ENCODE measurements around the gene DPF1. TPM values are rescaled to one million over a fixed set of nuclear protein-coding genes. Genes with fewer than 3 reads are reported as not detected.

Gene DPF1
- total RNA-seq, 1 donor from 2014 or later: 12.6 TPM

GRCh38 chr19:38211766-38212165 is 12.3 kb downstream of the DPF1 start:
- TF ChIP-seq, protein P1, sequence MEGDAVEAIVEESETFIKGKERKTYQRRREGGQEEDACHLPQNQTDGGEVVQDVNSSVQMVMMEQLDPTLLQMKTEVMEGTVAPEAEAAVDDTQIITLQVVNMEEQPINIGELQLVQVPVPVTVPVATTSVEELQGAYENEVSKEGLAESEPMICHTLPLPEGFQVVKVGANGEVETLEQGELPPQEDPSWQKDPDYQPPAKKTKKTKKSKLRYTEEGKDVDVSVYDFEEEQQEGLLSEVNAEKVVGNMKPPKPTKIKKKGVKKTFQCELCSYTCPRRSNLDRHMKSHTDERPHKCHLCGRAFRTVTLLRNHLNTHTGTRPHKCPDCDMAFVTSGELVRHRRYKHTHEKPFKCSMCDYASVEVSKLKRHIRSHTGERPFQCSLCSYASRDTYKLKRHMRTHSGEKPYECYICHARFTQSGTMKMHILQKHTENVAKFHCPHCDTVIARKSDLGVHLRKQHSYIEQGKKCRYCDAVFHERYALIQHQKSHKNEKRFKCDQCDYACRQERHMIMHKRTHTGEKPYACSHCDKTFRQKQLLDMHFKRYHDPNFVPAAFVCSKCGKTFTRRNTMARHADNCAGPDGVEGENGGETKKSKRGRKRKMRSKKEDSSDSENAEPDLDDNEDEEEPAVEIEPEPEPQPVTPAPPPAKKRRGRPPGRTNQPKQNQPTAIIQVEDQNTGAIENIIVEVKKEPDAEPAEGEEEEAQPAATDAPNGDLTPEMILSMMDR (conservative IDR thresholded peaks at IDR 0.05): no peak
- H3K4me3 Mint-ChIP-seq: no peak overlapping the region
- peaks cover 6% of the 10 kb centered on the region for H3K36me3 Mint-ChIP-seq
- no peak overlapping the region for H3K27ac Mint-ChIP-seq
- peaks cover 17% of the 10 kb centered on the region for H3K27me3 Mint-ChIP-seq
- H3K9me3 Mint-ChIP-seq: no peaks in the 10 kb centered on the region
- DNase-seq (ENCODE audit: extremely low spot score, unreplicated experiment): no peak
- peaks cover 18% of the 10 kb centered on the region for H3K4me1 Mint-ChIP-seq (ENCODE audit: unreplicated experiment)

GRCh38 chr19:38211151-38211591 is 12.9 kb downstream of the DPF1 start:
- DNase-seq (ENCODE audit: extremely low spot score, unreplicated experiment): no peak
- TF ChIP-seq, protein P1 (conservative IDR thresholded peaks at IDR 0.05): peak; percentile 55
- H3K27me3 Mint-ChIP-seq: peaks cover 17% of the 10 kb centered on the region
- H3K4me3 Mint-ChIP-seq: peak overlapping the region; percentile 81
- H3K9me3 Mint-ChIP-seq: no peaks in the 10 kb centered on the region
- H3K4me1 Mint-ChIP-seq (ENCODE audit: unreplicated experiment): peaks cover 18% of the 10 kb centered on the region
- peaks cover 6% of the 10 kb centered on the region for H3K36me3 Mint-ChIP-seq
- H3K27ac Mint-ChIP-seq: no peak overlapping the region

DNA sequence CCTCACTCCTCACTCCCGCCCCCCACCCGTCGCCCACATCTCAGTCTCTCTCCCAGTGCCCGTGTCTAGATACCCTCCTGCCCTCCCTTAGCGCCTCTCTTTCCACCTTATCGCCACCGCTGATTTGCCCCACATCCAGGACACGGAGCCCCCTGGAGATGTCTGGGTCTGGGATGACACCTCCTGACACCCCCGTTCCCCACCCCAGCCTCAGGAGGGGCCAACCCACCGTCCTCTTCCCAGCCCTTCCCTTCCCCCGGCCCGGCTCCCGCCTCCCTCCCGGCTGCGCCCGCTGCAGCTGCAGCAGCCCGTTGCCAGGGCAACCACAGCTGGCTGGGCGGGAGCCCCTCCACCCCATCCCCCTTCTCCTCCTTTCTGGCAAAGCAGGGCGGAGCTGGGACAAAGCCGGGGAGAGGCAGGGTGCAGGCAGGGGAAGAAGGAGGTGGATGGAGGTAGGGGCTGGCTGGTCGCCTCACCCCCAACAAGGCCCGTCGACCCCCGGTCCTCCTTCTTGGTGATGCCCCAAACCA is 13.5 kb downstream of the DPF1 start:
- no peaks in the 10 kb centered on the region for H3K9me3 Mint-ChIP-seq
- peaks cover 6% of the 10 kb centered on the region for H3K36me3 Mint-ChIP-seq
- peak; percentile 88 for DNase-seq (ENCODE audit: extremely low spot score, unreplicated experiment)
- peaks cover 18% of the 10 kb centered on the region for H3K4me1 Mint-ChIP-seq (ENCODE audit: unreplicated experiment)
- H3K27ac Mint-ChIP-seq: peak overlapping the region; percentile 84
- peaks cover 17% of the 10 kb centered on the region for H3K27me3 Mint-ChIP-seq
- H3K4me3 Mint-ChIP-seq: peak overlapping the region; percentile 81
- TF ChIP-seq, protein P1 (conservative IDR thresholded peaks at IDR 0.05): no peak

- no peaks in the 10 kb centered on the region for H3K9me3 Mint-ChIP-seq
- peaks cover 6% of the 10 kb centered on the region for H3K36me3 Mint-ChIP-seq
- peaks cover 17% of the 10 kb centered on the region for H3K27me3 Mint-ChIP-seq
- H3K27ac Mint-ChIP-seq: peak overlapping the region; percentile 84
- TF ChIP-seq, protein P1 (conservative IDR thresholded peaks at IDR 0.05): no peak
- peak overlapping the region; percentile 81 for H3K4me3 Mint-ChIP-seq
- no peak for DNase-seq (ENCODE audit: extremely low spot score, unreplicated experiment)
- H3K4me1 Mint-ChIP-seq (ENCODE audit: unreplicated experiment): peaks cover 18% of the 10 kb centered on the region
Observed at GRCh38 chr19:38209671-38210457, 14.2 kb downstream of the DPF1 start.

GRCh38 chr19:38209152-38209551 is 14.9 kb downstream of the DPF1 start:
- no peak for DNase-seq (ENCODE audit: extremely low spot score, unreplicated experiment)
- H3K36me3 Mint-ChIP-seq: peaks cover 4% of the 10 kb centered on the region
- peak overlapping the region; percentile 81 for H3K4me3 Mint-ChIP-seq
- no peaks in the 10 kb centered on the region for H3K9me3 Mint-ChIP-seq
- TF ChIP-seq, protein P1 (conservative IDR thresholded peaks at IDR 0.05): no peak
- peaks cover 16% of the 10 kb centered on the region for H3K4me1 Mint-ChIP-seq (ENCODE audit: unreplicated experiment)
- peaks cover 17% of the 10 kb centered on the region for H3K27me3 Mint-ChIP-seq
- H3K27ac Mint-ChIP-seq: no peak overlapping the region

Data from type B pancreatic cell (in vitro differentiated cells).